GM21619 (cell line): Measurements from ENCODE around the gene SERPINE1.

Experiments used
- ATAC-seq: cut with Tn5 transposase; IDR thresholded peaks from one replicate; pipeline ENCODE4 v1.9.1; 2021; ENCODE audit not compliant: unreplicated experiment

The SERPINE1 gene

DNA sequence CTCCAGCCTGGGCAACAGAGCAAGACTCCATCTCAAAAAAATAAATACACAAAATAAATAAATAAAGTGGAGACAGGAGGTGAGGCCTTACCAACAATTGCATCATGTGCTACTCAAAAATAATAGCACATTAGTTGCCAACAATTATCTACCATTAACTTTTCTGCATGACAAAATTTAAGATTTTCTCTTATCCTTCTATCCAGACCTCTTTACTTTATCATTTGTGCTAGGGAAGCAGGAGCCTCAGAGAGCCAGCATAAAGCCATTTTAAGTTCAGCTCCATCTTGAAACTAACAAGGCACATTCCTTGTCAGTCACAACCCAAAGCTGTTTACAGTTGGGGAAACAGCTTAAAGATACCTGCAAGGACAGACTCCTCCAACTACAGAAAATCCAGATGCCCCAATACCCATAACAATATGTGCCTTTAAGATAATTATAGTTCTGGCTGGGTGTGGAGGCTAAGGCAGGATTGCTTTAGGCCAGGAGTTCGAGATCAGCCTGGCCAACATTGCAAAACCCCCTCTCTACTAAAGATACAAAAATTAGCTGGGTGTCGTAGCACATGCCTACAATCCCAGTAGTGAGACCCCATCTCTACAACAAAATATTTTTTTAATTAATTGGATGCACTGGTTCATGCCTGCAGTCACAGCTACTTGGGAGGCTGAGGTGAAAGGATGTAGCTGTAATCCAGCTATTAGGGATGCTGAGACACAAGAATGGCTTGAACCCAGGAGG lies 25.2 kb downstream of the SERPINE1 start:
- no peak for ATAC-seq

DNA sequence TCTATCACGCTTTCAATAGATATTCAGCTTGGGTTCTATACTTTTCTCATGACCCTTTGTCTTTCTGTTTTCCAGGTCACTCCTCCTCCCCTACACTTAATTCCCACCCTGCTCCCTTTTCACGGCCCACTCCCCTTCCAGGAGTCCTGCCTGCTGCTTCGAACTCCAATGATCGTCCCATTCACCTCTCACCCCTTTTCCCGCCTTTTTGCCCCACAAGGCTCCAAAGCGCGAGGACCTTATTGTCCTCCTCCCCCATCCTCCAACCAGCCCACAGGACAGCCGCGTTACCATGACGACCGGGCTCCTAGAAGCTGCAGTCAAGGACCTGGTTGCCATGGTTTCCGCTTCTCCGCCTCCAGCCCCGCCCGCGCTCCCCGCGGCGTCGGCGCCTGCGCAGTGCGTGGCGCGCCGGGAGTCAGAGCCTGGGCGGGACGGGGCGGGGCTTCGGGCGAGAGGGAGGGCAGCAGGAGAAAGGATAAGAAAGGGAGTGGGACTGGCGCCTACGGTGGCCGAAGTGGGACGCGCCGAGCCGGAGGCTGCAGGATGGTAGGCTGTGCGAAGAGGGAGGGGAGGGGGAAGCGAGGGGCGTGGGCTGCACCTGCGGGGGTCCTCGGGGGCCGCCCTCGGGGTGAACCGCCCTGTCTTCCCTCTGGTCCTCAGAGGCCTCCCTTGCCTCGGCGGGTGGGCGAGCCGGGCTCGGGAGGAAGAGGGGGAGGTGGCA lies 27.2 kb downstream of the SERPINE1 start, which contains the start of gene AP1S1:
Gene AP1S1, plus strand, starts transcription at position 508 of the 724 bp plus-strand sequence. Its CDS starts 39 bp downstream, at position 547.
- ATAC-seq, result peak; percentile 73

DNA sequence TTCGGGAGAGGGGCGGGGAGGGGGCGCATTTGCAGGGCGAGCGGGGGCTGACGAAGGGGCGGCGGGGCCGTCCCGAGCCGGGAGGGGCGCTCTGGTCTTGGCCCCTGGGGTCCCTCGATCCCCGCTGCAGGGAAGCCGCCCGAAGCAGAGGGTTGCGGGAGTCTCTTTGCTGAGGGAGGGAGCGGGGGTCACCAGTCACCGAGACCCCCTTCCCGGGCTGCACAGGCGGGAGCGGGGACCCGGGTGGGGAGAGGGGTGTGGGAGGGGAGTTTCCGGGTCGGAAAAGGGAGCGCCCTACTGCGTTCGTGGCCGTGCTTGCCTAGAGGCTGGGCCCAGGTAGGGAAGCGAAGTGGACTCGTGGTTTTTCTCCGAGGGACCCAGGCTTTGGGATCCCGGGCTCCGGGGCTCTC lies 27.8 kb downstream of the SERPINE1 start:
- ATAC-seq, result peak; percentile 25

DNA sequence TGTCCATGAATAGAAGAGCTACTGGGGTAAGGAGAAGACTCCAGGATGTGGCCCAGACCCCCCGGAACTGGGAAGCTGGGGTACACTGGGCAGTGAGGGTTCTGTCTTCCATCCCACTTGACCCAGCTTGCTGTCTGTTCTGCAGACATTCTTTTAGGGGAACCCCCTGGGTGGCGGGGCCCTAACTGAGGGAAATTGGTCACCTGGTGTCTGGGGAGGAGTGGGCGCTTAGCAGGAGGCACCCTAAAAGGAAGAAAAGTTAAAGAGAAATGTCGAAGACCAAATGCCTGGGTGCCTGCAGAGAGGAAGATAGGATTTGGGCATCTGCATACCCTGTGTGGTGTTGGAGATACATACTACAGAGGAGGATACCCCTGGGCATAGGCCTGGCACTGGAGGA lies 28.4 kb downstream of the SERPINE1 start:
- ATAC-seq, result no peak

DNA sequence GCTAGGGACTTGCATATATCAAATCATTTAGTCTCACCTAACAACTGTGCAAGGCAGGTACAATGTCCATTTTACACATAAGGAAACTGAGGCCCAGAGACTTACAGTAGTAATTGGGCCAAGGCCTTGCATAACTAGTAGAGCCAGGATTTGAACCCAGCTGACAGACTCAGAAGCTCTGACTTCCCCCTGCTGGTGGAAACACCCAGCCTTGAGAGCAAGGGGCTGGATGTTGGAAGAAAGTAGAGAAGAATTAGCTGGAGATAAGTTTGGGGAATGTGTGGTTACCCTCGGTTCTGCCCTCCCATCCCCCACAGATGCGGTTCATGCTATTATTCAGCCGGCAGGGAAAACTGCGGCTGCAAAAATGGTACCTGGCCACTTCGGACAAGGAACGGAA lies 29.4 kb downstream of the SERPINE1 start:
- ATAC-seq, result no peak

DNA sequence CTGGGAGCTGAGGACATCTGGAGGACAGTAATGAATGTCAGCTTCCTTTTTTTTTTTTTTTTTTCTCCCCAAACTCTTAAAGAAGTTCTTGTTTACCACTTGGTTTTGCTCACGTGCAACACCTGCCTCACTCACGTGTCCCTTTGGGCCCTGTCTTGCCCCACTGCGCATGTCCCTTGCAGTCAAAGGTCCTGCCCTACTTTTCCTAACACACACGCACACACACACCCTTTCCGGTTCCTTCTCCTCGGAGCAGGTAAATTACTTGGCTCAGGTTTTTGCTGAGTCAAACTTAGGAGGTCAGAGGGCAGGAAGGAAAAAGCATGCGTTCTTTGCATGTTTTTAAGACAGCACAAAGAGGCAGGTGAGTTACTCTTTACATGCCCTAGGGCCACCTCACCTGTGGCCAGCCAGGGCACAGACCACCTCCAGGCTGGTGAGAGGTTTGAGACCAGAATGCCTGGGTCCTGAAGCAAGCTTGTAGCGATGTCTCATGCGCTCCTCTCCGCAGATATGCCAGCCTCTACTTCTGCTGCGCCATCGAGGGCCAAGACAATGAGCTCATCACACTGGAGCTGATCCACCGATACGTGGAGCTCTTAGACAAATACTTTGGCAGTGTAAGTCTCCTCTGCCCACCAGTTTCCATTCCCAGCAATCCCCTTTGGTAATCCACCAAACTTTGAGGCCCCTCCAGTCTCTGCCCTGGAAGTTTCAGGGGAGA lies 30.1 kb downstream of the SERPINE1 start:
- ATAC-seq, result no peak

DNA sequence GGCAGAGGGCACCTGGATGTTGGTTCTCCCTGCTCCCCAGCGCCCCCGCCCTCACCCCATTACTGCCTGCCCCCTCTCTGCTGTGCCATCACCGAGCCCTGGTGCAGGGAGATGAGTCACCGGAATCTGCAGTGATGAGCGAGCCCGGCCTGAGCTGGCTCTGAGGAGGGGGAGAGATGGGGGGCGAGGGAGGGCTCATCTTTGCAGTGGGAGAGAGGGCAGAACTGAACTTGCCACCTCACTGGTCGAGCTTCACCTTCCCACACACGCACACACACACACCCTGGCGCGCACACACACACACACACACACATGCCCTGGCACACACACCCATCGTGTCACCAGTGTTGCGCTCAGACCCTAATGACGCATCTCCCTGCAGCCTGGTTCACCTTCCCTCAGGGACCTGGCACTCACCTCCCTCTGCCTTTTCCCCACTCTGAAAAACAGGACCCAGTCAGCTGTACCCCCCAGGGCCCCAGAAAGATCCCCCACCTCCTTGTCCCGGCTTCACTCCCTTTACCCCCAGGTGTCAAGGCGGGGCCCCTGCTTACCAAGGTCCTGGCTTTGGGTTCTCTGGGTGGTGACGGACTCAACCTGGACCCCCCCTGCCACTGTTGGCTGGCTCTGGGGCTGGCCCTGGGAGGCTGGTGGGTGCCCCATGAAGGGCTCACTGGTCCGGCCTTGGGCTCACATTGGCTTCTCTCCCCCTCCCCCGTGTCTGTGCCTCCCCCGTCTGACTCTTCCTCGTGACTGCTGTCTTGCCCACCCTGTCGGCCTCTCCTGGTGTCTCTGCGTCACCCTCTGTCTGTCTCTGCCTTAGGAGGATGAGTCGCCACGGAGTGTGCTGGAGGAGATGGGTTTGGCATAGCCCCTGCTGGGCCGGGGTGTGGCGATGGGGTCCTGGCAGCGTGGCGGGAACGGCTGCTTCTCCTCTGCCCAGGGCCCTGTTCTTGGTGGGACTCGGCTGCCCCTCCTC lies 33.1 kb downstream of the SERPINE1 start:
- no peak for ATAC-seq

DNA sequence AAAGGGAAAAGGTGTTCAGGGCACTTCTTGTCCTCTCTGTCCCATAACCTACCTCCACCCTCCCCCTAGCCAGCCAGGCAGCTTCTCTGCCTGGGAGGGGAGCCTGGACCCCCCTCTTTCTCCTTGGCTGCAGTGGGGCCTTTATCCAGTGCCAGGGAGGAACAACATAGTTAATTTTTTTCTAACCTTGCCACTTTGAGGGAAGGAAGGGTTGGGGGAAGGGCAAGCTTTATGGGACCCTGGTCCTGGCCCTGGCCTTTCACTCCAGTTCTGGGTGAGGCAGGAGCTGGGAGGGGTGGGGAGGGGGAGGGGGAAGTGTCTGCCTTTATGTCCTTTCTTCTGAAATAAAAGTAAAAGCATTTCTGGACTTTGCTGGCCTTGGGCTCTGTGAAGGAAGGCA lies 34.0 kb downstream of the SERPINE1 start:
- no peak for ATAC-seq

DNA sequence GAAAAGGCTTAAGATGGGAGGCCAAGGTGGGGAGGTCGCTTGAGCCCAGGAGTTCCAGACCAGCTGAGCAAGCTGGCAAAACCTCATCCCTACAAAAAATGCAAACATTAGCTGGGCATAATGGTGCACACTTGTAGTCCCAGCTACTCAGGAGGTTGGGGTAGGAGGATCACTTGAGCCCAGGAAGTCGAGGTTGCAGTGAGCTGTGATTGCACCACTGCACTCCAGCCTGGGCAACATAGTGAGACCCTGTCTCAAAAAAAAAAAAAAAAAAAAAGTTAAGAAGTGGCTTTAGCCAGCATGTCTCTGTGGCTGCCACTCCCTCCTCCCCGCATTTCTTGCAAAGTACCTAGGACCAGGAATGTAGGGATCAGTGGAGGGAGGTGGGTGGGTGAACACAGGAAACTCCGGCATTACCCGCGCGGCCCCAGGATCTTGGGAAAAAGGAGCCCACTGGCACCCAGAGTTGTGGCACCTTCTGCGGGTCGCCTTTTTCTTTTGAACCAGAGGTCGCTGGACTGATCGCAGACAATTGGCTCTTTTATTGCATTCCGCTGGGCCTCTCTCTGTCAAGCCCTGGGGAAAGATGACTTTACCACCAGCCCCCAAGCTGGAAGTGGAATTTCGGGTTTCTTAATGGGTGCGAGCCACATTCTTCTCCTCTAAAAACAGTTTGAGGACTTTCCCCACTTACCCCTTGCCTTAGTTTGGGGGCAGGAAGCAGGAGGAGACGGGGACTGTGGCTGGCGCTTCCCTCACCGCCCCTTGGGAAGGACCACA lies 35.0 kb downstream of the SERPINE1 start:
- no peak for ATAC-seq

DNA sequence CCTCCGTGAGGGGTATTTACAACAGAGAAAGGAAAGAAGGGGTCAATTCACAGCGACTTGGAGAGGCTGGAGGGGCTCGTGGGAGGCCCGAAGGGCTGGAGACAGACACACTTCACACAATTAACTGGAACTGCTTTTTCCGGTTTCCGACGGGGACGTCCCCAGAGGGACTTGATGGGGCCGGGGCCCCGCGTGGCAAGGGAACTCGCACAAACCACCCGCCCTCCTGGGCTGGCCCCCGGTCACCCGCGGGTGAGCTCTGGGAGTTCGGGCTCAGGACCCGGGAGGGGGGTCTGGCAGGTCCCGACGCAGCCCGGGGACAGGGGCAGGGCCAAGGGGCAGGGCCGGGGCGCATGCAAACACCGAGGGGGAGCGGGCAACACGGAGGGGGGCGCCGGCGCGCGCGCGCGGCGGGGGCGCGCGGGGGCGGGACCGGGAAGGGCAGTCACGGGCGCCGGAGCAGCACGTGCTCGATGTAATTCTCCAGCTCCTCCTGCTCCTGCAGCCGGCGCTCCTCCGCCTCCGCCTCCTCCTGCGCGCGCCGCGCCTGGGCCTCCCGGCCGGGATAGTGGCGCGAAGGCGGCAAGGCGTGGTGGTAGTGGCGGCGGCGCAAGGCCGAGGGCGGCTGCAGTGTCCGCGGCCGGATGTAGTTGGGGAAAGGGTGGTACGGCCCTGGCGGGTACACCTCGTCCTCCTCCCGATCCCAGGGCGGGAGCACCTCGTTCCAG lies 35.8 kb downstream of the SERPINE1 start:
- no peak for ATAC-seq

DNA sequence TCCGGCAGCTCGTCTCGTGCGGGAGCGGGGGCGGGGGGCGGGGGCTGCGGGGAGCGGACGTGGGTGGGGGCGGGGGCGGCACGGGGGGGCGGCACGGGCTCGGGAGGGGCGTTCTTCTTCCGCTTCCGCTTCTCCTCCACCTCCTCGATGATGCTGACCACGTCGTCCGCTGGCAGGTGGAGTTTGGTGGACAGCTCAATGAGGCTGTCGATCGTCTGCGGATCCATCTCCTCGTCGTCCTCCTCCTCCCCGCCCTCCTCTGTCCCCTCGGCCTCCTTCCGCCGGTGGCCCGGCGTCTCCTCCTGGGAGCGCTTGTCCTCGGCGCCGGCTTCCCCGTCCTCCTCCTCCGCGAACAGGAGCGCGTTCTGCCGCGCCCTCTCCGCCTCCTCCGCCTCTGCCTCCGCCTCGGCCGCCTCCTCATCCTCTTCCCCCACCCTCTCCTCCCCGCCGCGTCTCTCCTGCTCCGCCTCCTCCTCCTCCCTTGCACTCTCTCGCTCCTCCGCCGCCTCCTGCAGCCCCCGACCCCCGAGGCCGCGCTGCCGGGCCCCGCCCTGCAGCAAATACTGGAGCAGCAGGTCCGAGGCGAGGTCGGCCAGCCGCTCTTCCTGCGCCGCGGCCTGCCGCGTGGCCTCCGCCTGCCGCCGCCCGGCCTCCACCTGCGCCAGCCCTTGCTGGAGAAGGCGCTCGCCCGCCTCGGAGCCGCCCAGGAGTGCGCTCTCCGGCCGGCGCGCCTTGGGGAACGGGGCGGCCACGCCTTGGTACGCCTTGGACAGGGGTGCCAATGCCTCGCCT lies 36.6 kb downstream of the SERPINE1 start:
- no peak for ATAC-seq

DNA sequence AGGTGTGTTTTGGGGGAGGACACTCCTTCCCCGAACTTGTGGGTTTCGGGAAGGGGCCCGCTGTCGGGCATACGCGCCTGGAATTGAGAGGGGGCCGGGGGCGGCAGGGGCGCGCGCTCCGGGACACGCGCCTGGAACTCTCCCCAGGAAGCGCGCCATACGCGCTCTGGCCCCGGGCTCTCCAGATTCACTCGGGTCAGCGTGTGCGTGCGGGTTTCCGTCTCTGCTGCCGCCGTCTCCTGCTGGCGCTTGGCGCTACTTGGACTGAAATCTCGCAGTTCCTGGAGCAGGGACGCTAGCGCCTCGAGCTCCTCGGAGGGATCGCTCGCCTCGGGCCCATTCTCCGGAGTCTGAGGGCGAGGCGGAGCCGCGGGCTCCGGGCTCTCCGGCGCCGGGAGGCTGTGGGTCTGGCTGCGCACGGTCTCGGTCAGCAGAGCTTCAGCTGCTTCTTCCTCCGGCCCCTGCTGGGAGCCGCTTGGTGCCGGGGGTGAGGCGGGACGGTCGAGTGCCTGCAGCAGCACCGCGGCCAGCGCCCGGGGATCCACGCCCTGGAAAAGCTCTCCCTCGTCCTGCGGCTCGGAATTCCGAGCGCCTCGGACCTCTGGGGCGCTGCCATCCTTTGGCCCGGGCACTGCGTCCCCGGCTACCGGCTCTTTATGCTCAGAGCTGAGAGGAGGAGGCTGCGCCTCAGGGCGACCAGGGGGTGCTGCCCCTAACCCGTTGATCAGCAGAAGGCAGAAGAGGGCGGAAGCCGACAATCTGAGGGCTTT lies 37.4 kb downstream of the SERPINE1 start:
- no peak for ATAC-seq

DNA sequence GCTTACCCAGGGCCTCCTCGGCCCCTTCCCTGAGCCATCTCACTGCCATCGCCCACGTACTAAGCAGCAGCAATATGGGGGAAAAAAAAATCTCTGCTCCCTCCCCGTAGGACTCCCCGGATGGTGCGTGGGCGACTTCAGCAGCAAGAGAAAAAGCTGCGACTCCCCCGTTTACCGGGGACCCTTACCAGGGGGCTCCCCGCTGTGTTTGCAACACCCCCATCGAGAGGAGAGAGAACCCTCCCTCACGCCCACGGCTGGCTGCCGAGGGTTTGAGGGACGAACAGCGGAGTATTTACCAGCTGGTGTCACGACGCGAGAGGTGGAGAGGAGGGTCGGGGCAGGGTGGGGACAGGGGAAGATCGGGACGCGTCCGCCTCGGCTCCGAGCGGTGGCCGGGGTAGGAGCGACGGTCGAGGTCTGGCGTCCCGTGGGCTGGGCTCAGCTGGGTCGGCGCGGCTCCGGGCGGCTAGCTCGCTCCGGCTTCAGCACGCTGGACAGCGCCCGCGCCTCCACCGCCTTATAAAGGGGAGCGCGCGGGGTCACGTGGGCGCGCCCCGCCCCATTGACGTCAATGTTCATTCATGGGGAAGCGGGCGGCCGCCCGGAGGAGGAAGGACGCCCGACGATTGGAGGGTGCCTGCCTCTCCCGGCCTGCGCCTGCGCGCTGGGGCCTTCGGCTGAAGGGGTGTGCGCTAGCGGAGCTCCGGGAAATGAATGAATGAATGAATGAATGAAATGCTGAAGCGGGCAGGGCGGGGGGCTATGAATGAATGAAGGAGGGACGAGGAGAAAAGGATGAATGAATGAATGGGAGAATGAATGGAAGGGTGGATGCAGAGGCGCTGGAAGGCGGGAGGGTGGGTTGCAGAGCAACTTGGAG lies 38.4 kb downstream of the SERPINE1 start, which contains the start of gene VGF:
Gene VGF, minus strand, starts transcription at position 495 of the 883 bp plus-strand sequence. CDS start 726 bp downstream, outside the sequence.
- ATAC-seq, result peak; percentile 71

DNA sequence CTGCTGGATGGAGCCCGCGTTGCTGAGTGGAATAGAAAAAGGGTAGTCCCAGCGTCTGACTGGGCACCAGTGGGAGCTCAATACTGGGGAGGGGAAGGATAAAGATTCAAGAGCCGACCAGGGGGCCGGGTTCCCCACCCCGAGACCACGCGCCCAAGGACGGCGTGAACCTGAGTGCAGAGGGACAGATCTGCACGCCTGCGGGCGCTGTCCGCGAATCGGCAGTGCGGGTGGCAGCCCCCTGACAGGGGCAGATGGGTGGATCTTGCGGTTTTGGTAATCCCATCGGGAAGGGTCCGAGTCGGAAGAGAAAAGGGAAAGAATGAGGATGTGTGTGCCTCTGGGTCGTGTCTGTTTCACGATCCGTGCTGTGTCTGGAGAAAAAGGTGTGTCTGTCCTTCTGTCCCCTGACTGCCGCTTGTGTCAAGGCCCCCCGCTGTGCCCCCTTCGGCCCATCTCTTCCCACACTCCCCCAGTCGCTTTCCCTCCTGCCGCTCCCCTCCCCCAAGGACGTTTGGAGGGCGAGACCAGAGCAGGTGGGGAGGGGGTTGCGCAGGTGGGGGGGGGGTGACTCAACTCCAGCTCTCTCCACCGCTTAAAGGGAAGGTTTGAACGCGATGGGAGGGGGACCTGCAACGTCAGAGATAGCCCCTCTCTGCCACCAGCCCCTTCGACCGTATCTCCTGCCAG lies 39.2 kb downstream of the SERPINE1 start:
- ATAC-seq, result no peak

DNA sequence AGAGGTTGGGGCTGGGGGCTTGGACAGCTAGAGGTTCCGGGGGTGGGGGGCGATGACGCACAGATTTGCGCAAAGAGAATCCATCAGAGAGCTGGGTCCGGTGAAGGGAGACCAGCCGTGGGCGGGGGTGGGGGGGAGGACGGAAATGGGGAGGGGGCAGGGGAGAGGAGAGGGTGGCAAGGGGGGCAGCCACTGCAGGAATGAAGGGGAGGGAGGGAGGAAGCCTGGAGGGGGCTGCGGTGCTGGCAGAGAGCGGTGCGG lies 39.7 kb downstream of the SERPINE1 start:
- ATAC-seq, result no peak
